HUES48 (cell line): ENCODE results near the gene KCP.
A peak's percentile ranks its signal among the peaks of the same experiment; 100 is the strongest.
"Not testable (repeated sequence)": the region's sequence is repeated elsewhere in the genome, so short reads cannot be mapped to it uniquely, and the experiment has no call there.

Source experiments
- H3K27ac ChIP-seq: one replicate; pipeline ENCODE4 v1.7.0; 2013; ENCODE audit warnings: low read depth, low read length, inconsistent platforms
- H3K27me3 ChIP-seq: 2 replicates; pipeline ENCODE4 v1.6.1; 2013; ENCODE audit warnings: mild to moderate bottlenecking, low read length; ENCODE audit not compliant: control insufficient read depth, insufficient read depth
- H3K36me3 ChIP-seq: 2 replicates; pipeline ENCODE4 v1.6.1; 2013; ENCODE audit warnings: low read length; ENCODE audit not compliant: control insufficient read depth, insufficient read depth
- H3K4me1 ChIP-seq: 2 replicates; pipeline ENCODE4 v1.6.1; 2013; ENCODE audit warnings: mild to moderate bottlenecking, low read length; ENCODE audit not compliant: control insufficient read depth, insufficient read depth
- H3K4me3 ChIP-seq: 2 replicates; pipeline ENCODE4 v1.5.1; 2013; ENCODE audit warnings: mild to moderate bottlenecking, low read depth, low read length
- H3K9ac ChIP-seq: 2 replicates; pipeline ENCODE4 v1.6.1; 2013; ENCODE audit warnings: mild to moderate bottlenecking, low read depth, low read length, moderate library complexity
- H3K9me3 ChIP-seq: 2 replicates; pipeline ENCODE4 v1.6.1; 2013; ENCODE audit warnings: low read length; ENCODE audit not compliant: control insufficient read depth, insufficient read depth

Gene KCP

GRCh38 chr7:128918016-128918665, 7.6 kb upstream of the KCP start:
- H3K27me3 ChIP-seq = peaks cover 47% of the 10 kb centered on the region
- no peak overlapping the region for H3K9ac ChIP-seq
- H3K4me1 ChIP-seq = peaks cover 12% of the 10 kb centered on the region
- H3K27ac ChIP-seq = no peak overlapping the region
- H3K4me3 ChIP-seq = no peak overlapping the region
- H3K36me3 ChIP-seq = no peaks in the 10 kb centered on the region
- H3K9me3 ChIP-seq = no peaks in the 10 kb centered on the region

- Histone ChIP-seq H3K27ac (no peak overlapping the region), H3K4me3 (no peak overlapping the region), H3K4me1 (peaks cover 12% of the 10 kb centered on the region), H3K9me3 (no peaks in the 10 kb centered on the region), H3K9ac (no peak overlapping the region), H3K36me3 (no peaks in the 10 kb centered on the region), H3K27me3 (peaks cover 50% of the 10 kb centered on the region)
Observed at GRCh38 chr7:128917122-128917521, 6.6 kb upstream of the KCP start.

GRCh38 chr7:128916643-128916915, 6.1 kb upstream of the KCP start:
- H3K27me3 ChIP-seq = peaks cover 55% of the 10 kb centered on the region

GRCh38 chr7:128915841-128916642, 5.5 kb upstream of the KCP start:
- Histone ChIP-seq H3K27ac (no peak overlapping the region), H3K9me3 (no peaks in the 10 kb centered on the region), H3K4me1 (peaks cover 20% of the 10 kb centered on the region), H3K27me3 (peaks cover 58% of the 10 kb centered on the region), H3K4me3 (peak overlapping the region; percentile 61), H3K9ac (no peak overlapping the region), H3K36me3 (no peaks in the 10 kb centered on the region)

More at GRCh38 chr7:128916643-128916915, 6.1 kb upstream of the KCP start:
- Histone ChIP-seq H3K9me3 (no peaks in the 10 kb centered on the region), H3K36me3 (no peaks in the 10 kb centered on the region), H3K4me3 (no peak overlapping the region), H3K4me1 (peaks cover 18% of the 10 kb centered on the region), H3K9ac (no peak overlapping the region), H3K27ac (no peak overlapping the region)

GRCh38 chr7:128915271-128915819, 4.8 kb upstream of the KCP start:
- H3K27me3 ChIP-seq = peaks cover 62% of the 10 kb centered on the region
- H3K4me3 ChIP-seq = peak overlapping the region; percentile 61

GRCh38 chr7:128914566-128915151, 4.2 kb upstream of the KCP start:
- Histone ChIP-seq H3K9ac (no peak overlapping the region), H3K27ac (no peak overlapping the region), H3K9me3 (no peaks in the 10 kb centered on the region), H3K4me3 (no peak overlapping the region), H3K36me3 (no peaks in the 10 kb centered on the region), H3K4me1 (peaks cover 18% of the 10 kb centered on the region), H3K27me3 (peaks cover 68% of the 10 kb centered on the region)

More at GRCh38 chr7:128915271-128915819, 4.8 kb upstream of the KCP start:
- Histone ChIP-seq H3K36me3 (no peaks in the 10 kb centered on the region), H3K9ac (no peak overlapping the region), H3K27ac (no peak overlapping the region), H3K9me3 (no peaks in the 10 kb centered on the region), H3K4me1 (peaks cover 18% of the 10 kb centered on the region)

GRCh38 chr7:128913870-128914565, 3.5 kb upstream of the KCP start:
- Histone ChIP-seq H3K27ac (no peak overlapping the region), H3K36me3 (no peaks in the 10 kb centered on the region), H3K27me3 (peaks cover 75% of the 10 kb centered on the region)

GRCh38 chr7:128912709-128913495, 2.4 kb upstream of the KCP start:
- not testable (repeated sequence) for H3K27ac ChIP-seq, H3K9me3 ChIP-seq, H3K36me3 ChIP-seq, H3K9ac ChIP-seq, H3K4me3 ChIP-seq
- peaks cover 76% of the 10 kb centered on the region for H3K27me3 ChIP-seq
- H3K4me1 ChIP-seq = peaks cover 18% of the 10 kb centered on the region

More at GRCh38 chr7:128913870-128914565, 3.5 kb upstream of the KCP start:
- Histone ChIP-seq H3K9ac (no peak overlapping the region), H3K4me3 (no peak overlapping the region), H3K4me1 (peaks cover 18% of the 10 kb centered on the region), H3K9me3 (no peaks in the 10 kb centered on the region)

GRCh38 chr7:128912281-128912680, 1.8 kb upstream of the KCP start:
- H3K4me1 ChIP-seq = peaks cover 18% of the 10 kb centered on the region
- no peaks in the 10 kb centered on the region for H3K9me3 ChIP-seq
- H3K27me3 ChIP-seq = peaks cover 75% of the 10 kb centered on the region
- H3K36me3 ChIP-seq = no peaks in the 10 kb centered on the region
- no peak overlapping the region for H3K4me3 ChIP-seq
- no peak overlapping the region for H3K9ac ChIP-seq
- H3K27ac ChIP-seq = no peak overlapping the region

- H3K9me3 ChIP-seq = no peaks in the 10 kb centered on the region
- no peak overlapping the region for H3K9ac ChIP-seq
- H3K4me1 ChIP-seq = peaks cover 18% of the 10 kb centered on the region
- H3K4me3 ChIP-seq = no peak overlapping the region
- H3K27me3 ChIP-seq = peaks cover 68% of the 10 kb centered on the region
- no peaks in the 10 kb centered on the region for H3K36me3 ChIP-seq
- peak overlapping the region; percentile 53 for H3K27ac ChIP-seq
Observed at GRCh38 chr7:128911423-128912031, 1.0 kb upstream of the KCP start.
